T-helper 9 cell (primary cell): ENCODE results near the gene LRP5.

Experiments used
- DNase-seq: peaks from one replicate; pipeline ENCODE4 v3.0.0-alpha.2; 2020

The LRP5 gene

DNA sequence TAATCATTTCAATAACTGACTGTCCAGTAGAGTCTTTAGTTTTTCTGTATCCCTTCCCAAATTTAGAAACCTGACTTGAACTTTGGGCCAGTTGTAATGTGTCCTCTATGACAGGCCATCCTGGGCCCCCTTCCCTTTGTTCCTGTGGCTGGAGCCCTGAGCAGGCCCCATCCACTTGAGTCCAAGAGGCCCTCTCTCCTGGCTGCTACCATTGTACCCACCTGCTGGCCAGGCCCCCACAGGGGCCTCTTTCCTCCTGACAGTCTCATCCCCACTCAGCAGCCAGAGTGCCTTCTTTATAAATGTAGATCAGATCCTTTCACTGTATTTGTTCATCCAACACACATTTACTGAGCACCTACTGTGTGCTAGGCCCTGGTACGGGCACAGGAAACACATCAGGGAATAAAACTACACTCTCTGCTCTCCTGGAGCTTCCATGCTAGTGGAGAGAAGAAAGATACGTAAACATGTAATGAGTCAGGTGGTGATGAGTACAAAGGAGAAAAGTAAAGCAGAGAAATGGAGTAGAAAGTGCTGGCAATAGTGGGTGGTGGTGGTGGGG lies 2.7 kb upstream of the LRP5 start:
- no peak for DNase-seq

DNA sequence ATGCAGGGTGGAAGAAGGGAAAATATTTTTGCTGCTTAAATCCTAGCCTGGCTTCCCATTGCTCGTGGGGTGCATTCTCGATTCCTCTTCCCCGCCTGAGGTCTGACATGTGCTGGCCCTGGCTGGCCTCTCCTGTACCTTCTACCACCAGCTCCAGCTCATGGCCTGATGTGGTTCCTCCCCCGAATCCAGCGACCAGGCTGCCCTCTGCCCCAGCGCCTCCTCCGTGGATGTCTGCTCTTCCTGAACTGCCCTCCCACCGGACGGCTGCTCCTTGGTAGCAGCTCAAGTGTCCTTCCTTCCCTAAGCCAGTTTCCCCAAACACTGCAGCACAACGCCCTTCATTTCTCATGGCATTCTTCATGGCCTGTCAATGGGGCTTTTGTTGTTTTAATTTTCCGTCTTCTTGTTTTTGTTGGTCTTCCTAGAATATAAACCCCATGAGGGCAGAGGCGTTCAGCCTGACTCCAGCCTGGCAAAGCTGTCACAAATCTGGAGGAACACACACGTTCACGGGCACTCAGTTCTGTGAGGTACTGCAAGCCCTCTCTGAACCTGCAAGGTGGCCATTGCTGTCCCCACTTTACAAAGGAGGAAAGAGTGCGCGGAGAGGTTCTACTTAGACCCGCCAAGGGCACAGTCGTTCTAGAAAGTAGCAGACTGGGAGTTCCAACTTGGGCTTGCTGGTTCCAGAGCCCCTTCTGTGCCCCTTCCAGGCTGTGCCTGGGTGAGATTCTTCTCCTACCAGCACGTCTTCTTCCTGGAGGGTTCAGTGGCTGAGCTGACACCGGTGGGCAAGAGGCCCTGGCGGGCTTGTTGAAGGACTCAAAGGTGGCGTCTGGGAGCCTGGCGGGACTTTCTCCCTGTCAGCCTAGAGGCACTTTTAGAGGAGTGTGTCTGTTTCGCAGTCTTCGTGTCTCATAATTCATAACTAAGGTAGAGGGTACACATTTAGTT lies 953 bp upstream of the LRP5 start:
- DNase-seq: no peak

DNA sequence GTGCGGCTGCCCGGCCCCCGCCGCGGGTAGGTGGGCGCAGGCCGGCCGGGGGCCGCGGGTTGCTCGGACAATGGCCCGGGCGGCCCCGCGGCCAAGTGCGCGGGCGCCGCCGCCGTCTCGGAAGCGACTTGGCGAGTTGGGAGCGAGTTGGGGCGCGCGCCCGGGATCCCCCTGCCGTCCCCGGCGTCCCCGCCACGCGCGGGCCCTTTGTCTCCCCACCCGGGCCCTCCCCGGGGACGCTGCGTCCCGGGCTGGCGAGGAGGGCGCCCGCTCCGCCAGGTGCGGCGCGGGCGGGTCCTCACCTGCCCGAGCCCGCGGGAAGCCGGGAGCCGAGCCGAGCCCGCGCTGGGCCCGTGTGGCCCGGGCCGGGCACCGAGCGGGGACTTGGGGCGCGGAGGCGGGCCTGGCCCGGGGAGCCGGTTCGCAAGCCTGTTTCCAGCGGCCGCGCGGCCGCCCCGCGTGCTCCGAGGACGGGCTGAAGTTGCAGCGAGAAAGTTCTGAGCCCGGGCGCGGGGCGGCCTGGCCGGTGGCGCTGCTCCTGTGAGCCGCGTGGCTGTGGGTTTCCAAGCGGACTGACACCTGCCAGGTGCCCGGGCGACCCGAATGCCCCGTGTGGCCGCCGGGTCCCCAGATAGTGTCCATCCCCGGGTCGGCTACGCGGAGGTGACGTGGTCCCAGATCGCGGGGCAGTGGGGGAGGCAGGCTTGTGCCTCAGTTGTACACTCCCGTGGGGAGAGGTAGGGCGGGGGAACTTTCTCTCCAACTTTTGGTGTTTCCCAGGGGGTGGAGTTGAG lies 586 bp downstream of the LRP5 start:
- no peak for DNase-seq

DNA sequence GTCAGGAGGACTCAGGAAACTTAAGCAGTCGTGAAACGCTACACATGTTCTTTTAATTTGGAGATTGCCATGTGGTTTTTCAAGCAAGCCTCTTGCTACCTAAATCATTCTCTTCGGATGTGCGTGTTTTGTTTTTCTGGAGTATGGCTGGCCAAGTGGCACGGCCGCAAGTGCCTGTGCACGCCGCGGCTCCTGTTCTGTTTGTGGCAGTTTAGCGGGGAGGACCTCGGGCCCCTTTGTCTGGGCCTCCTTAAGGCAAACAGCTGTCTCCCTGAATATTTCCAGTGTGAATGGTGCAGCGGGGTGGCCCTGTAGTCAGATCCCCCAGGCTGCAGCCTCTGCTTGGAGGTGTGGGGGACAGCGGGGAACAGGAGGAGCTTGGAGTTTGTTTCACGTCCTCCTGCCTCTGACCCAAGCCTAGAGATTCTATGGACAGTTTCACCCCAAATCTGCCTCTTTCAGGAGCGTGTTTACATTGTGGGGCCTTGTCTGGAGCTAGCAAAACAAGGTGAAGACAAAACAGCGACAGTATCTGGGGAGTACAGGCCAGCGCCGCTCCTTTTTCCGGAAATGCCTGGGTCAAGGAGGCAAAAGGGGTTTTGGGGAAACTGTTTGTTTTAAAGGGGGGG lies 1.3 kb downstream of the LRP5 start:
- no peak for DNase-seq

DNA sequence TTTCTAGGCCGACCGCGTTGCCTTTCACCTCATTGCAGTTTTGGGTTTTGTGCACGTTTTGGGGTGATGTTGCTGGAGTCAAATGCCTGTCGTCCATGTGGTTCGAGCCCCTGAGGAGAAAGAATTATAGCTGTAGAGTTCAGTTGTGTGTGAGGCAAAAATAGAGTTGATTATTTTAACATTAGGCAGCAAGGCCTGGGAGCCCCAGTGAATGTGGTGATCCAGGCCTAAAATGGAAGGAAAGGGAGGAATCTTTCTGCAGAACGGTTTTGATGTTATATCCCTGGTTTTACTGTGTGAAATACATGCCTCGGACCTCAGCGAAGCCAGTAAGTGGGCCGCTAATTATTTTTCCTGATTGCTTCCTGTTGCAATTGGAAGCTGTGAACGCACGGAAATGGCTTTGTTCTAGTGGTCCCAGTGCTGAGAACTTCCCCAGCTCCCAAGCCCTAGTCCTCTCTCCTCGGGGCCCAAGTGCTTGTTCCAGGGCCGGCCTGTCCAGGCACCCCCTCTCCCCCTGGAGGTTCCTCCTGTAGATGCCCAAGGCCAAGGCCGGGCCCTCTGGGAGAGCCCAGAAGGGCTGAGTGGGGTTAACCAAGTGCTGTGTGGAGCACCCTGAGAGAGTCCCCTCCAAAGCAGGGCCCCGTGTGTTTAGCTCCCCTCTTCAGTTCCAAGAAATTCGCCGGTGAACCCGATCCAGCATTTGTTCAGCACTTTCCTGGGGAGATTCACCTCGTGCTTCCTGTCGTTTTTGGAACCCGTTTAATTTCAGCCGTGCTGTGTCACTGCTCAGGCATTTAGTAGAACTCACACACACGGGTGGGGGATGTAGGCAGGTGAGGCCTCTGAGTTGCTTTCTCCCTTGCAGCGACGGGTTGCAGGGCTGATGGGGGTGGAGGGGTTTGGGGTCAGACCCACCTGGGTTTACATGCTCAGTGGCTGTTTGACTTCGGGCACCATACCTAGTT lies 2.1 kb downstream of the LRP5 start:
- no peak for DNase-seq

DNA sequence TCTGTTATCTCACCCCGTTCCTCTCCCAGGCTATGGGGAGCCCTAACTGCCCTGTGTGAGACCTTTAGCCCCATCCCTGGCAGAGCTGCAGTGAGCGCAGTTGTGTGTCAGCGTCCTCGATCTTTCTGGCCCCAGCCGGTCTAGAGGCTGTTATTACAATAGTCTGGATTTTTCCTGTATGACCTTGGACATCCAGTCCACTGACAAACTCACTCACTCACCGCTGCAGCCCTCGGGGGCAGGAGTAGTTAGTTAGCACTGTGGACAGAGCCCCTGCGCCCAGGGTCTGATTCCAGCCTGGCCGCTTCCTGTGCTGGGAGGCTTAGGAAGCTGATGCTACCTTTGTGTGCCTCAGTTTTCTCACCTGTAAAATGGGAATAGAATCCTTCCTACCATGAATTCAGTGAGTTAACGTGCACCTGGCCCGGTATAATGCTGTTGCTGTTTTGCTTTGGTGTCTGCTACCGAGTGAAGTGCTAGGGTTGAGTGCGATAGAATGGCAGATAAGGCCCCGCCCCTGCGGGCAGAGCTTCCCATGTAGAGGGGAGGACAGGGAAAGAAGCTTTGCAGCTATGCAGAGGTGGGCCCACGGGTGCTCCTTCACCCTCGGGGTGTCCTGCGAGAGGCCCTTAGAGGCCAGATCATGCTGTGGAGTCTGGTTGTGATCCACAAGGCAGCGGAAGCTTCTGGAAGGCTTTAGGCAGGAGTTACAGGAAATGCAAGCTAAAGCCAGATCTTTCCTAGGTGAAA lies 3.0 kb downstream of the LRP5 start:
- DNase-seq: no peak

DNA sequence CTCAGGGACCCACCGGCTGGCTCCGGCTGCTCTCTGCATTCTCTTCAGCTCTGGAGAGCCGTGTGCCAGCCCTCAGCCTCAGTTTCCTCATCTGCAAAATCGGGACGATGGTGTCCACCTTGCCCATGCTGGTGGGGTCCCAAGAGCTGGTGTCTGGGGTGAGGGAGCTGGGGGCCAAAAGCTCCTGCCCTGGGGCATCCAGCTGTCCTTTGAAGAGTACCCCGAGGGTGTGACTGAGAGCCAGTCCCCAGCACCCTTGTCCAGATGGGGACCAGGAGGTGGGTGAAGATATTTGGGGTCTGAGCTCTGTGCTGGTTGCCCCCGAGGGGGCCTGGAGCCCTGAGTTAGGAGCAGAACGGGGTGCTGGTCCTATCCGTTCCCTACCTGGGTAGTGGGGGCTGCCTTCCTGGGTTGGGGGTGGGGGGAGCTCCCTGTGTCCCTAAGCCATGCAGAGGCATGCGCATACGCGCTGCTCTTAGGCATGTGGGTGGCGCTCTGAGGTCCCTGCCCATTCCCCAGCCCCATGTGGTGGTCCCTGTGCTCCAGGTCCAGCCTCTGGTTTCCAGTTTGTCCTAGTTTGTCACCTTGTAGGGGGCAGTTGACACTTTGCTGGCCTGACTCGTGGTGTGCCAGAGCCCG lies 4.9 kb downstream of the LRP5 start:
- DNase-seq: no peak

DNA sequence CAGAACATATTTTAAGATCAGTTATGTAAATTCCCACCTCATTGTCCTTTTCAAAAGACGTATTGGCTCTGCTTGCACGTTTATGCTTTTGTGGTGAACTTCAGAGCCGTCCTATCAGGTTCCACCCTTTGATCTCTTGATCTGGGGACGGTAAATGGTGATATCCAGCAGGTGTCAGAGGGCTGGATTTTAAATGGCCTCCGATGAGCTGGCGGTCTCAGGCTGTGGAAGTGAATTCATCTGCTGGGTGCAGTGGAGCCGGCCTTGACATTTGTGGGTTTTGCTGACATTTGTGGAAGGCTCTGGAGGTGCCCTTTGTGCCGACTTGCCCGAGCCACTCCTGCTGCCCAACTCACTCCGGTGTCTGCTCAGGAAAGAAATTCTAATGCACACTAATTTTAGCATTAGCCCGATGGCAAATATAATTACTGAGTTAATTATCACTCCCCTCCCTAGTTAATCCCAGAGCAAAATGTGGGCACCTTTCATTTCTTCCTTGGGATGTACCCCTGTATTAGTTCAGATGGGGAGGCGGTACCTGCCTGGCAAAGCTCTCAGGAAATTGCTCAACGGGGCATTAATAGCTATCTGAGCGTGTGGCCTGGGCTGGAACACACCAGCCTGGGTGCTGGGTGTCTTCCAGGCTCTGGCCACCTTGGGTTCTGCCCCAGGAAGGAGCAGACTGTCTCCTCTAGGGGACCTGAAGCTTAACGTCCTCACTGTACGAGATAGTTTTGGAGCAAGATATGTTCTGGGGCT lies 9.1 kb downstream of the LRP5 start:
- no peak for DNase-seq

DNA sequence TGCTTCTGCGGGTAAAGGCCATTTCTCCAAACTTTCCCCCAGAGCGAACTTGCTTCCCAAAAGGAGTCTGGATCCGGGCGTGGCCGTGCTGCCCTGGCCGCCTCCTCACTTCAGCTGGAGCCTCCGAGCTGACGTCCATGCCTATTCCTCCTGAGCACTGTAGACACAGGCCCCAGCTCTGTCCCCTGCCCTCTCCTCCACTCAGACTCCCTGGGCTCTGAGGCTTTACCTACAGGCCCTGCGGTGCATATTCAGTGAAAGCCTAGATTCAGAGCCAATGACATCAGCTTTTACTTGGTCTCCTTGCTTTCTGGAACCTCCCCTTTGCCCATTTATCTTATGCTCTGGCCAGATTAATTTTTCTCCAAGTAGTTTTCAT lies 9.7 kb downstream of the LRP5 start:
- DNase-seq: no peak

DNA sequence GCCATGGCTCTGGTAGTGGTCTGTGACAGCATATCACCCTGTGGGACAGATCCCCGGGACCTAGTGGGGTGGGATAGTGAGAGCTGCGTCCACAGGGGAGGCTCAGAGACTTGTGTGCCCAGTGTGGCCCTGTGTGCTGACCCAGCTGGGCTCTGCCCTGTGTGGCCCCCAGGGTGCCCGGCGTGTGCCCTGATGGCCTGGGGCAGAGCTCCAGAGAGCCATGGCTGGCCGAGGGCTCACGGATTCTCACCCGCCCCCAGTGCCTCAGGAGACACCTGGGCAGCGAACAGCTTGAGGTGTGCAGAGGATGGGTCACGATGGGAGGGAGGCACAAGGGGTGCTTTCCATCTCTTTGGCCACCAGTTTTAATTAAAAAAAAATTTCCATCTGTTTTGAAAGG lies 11.8 kb downstream of the LRP5 start:
- no peak for DNase-seq

DNA sequence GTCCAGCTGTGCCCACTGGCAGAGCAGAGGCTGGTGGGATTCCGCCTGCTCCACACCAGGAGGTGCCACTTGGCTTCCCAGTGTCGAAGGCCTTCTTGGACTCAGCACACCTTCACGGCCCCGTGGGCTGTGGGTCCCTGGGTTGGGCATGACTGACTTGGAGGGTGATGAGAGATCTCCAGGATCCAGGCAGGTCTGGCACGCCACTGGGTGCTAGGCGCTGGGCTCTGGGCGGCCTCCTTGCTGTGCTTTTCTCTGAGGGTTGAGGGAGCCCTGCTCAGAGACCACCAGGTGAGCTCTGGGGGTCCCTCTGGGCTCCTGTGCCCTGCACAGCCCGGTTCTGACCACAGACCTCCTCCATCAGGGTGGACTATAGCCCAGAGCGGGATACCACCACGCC lies 12.3 kb downstream of the LRP5 start:
- DNase-seq: no peak

DNA sequence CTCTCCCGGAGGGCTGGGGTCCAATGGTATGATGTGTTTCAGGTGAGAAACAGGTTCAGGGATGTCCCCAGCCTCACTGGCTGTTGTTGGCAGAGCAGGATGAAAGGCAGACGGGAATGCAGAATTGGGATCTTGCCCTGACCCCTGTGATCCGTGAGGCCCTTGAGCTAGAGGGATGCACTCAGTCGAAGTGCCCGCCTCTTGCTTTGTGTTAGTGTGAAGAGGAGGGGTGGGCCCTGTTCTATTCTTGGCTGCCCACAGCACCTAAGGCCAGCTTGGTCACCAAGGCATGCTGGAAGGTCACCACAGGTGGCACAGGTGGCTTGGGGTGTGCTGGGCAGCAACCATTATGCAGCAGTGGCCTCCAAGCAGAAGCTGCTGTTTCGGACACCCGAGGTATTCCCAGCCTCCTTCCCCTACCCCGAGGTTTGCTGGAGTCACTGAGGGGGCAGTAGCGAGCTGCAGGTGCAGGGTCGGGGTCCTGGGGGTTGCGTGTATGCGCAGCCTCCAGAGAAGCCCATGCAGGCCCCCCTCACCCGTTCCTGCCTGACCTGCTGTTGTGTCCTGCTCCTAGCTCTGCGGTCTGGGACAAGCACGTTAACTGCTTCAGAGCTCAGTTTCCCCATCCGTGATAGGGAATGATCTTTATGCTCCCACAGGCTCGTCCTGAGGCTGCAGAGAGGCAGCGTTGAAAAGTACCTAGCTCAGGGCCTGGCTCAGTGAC lies 13.0 kb downstream of the LRP5 start:
- DNase-seq: no peak

DNA sequence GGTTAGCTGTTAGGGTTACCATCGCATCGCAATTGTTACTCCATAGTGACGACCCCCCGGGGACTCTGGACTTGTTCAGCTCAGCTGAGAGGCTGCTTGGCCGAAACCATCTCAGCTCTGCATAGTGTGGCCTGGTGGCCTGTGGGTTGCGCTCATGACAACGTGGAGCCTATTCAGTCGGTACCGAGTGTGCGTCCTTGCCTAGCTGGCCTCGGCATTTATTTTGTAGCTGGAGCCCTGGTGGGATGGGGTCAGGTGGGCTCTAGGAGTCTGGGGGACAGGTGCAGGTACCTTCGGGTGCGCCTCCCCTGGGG lies 13.5 kb downstream of the LRP5 start:
- no peak for DNase-seq

DNA sequence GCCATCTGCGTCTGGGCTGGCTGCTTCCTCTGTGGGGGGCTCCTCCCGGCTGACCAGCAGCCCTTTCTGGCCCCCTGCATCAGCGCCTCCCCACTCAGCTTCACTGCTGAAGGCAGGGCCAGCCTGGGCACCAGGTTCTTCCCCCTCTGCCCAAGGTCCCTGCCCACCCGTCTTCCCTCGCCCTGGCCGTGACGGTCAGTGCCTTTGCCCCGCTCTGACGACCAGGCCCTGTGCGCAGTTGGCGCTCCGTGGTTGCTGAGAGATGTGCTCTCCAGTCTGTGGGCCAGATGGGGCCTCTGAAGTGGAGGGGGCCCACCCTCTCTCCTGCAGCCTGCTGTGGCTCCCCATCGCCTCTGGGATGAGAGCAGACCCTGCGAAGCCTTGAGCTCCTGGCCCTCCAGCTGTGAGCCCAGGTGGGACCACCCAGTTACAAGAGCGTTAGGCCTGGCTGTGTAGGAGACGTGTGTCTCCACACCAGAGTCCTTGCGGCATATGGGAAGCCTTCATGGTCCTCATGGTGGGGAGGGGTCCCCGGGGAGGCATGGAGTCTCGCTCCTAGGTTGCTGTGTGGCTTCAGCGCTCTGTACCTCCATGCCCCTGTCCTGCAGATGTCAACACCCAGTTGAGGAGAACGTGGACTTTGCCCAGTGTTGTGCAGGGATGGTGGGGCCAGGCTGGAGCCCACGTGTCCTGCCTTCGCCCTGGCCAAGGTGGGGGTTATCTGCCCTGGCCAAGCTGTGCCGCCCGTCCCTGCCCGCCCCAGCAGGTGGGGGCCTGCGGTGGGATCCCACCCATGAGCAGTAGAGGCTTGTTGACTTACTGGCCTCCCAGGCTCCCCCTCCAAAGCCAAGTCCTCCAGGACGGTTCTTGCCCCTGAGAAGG lies 14.2 kb downstream of the LRP5 start:
- DNase-seq: no peak

DNA sequence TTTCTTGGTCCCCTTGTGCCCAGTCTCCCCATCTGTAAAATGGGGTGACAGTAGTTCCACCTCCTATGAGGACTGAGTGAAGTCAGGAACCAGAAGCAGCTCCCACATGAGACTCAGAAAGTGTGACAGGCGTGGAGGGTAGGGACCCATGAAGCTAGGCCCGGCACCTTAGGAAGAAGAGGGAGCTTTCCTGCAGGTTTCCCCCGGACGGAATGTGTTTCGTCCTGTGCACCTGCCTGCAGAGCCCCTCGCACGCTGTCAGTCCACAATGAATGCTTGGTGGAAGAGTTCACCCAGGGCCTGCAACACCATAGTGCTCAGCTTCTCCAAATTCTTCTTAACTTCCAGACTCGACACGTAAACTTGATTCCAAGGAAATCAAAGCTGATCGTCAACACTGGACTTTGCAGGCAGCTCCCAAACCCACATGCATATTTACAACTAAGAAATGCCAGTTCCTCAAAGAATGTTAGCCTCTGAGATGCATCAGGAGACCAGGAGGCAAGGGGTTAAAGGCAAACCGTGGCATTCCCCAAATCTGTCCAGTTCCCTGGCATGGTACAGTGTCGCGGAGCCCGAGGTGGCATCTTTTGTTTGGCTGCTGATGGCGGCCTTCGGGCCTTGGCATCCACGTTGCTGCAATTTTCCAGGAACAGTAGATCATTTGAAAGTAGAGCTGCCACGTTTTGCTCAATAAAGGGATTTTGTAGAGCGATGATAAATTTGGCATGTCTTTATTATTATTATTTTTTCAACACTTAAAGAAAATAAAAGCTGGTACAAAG lies 15.4 kb downstream of the LRP5 start:
- no peak for DNase-seq

DNA sequence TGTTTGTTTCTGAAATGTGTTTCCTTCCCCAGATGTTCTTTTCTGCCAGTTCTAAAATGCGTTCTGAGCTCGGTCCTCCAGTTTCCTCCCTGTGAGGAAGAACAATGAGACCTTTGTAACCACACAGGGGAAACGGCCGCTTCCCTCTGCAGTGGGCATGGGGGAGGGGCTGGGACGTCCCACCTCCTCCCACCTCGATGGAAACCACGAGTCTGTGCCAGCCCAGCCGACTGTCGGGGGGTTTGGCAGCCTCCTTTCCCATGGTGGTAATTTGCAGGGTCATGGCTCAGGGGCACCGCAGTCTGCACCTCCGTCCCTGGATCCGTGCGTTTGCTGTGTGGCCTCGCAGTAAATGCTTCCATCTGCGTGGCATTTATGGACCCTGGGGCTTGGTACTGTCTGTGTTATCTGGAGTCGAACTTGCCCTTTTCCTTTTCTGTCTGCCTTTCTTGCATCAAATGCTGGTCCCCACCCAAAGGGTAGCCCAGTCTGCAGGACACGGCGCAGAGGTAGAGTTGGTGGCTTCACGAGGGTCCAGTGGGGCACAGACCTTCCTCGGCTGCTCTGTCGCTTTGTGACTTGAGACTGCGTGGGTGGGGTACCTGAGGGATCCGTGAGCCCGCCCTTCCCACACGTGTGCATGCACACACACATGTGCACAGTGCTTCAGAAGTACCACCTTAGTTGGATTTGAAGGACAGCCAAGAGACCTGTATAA lies 16.1 kb downstream of the LRP5 start:
- DNase-seq: no peak

DNA sequence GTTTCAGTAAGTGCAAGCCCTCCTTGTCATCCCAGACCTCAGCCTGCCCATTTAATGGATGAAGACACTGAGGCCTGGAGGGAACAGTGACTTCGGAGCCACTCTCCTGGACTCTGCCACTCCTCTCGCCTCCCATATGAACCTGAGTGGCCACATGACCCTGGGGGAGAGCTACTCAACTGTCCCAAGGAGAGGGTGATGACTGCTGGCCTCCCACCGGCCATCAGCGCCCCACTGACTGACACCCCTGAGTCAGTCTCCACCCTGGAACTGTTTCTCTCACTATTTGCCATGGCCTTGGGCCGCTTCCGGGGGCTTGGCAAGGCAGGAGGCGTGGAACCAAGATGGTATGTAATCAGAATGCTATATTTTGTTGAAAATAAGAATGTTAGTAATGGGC lies 17.1 kb downstream of the LRP5 start:
- no peak for DNase-seq
